HG02610 (cell line): ENCODE measurements around the gene KBTBD8.

Experiments used
- ATAC-seq: cut with Tn5 transposase; IDR thresholded peaks from one replicate; pipeline ENCODE4 v1.9.1; 2021; ENCODE audit warnings: mild to moderate bottlenecking, moderate library complexity; ENCODE audit not compliant: unreplicated experiment

The KBTBD8 gene

GRCh38 chr3:66996696-66997095 is 1.4 kb upstream of the KBTBD8 start:
- no peak for ATAC-seq

GRCh38 chr3:66997560-66998112 is 471 bp upstream of the KBTBD8 start:
- no peak for ATAC-seq

GRCh38 chr3:66998904-66999235 is 763 bp downstream of the KBTBD8 start:
- no peak for ATAC-seq

- peak; percentile 56 for ATAC-seq
These were observed 1.9 kb downstream of the KBTBD8 start for GRCh38 chr3:67000009-67000408.

GRCh38 chr3:67001086-67001861 is 3.2 kb downstream of the KBTBD8 start:
- ATAC-seq, result no peak

- no peak for ATAC-seq
These were observed 7.9 kb downstream of the KBTBD8 start for GRCh38 chr3:67005974-67006373.

- no peak for ATAC-seq
These were observed 8.4 kb downstream of the KBTBD8 start for GRCh38 chr3:67006460-67006859.

GRCh38 chr3:67008388-67008787 is 10.3 kb downstream of the KBTBD8 start:
- ATAC-seq, result no peak

GRCh38 chr3:67009716-67010115 is 11.6 kb downstream of the KBTBD8 start:
- no peak for ATAC-seq

GRCh38 chr3:67011414-67012131 is 13.5 kb downstream of the KBTBD8 start:
- ATAC-seq, result no peak

GRCh38 chr3:67012564-67012963 is 14.5 kb downstream of the KBTBD8 start:
- ATAC-seq, result no peak

- ATAC-seq, result no peak
These were observed 17.8 kb downstream of the KBTBD8 start for GRCh38 chr3:67015702-67016484.

- ATAC-seq, result peak; percentile 27
These were observed 18.5 kb downstream of the KBTBD8 start for GRCh38 chr3:67016522-67017080.

- ATAC-seq, result no peak
These were observed 19.1 kb downstream of the KBTBD8 start for GRCh38 chr3:67017211-67017610.

- ATAC-seq, result peak; percentile 45
These were observed 20.1 kb downstream of the KBTBD8 start for GRCh38 chr3:67018105-67018788.

GRCh38 chr3:67018789-67019526 is 20.9 kb downstream of the KBTBD8 start:
- ATAC-seq, result peak; percentile 64

- ATAC-seq, result no peak
These were observed 30.1 kb downstream of the KBTBD8 start for GRCh38 chr3:67028001-67028784.

- ATAC-seq, result no peak
These were observed 33.0 kb downstream of the KBTBD8 start for GRCh38 chr3:67030785-67031740.
